Calu3 (cell line): Measurements from ENCODE around the gene EME1. TPM values are rescaled to one million over a fixed set of nuclear protein-coding genes. Genes with fewer than 3 reads are reported as not detected.

Experiments used
- BruUV-seq: library from RNA; stranded (reverse); fragments of 400-500 nt; replicated peaks from 2 replicates; lab custom pipeline; 2021; lab: Mats Ljungman, UMichigan
- CTCF ChIA-PET: fragments of 300-600 bp; sonication (Branson Sonifier 250); formaldehyde crosslinking; loops from one replicate; lab custom pipeline; 2022; ENCODE audit warnings: antibody characterized with exemption; lab: Charles Lee
- DNase-seq: peaks from one replicate; pipeline ENCODE4 v3.0.0; 2022
- H3K27ac Mint-ChIP-seq: one replicate; pipeline ENCODE4 v1.8.0; 2022; ENCODE audit warnings: mixed read lengths; ENCODE audit not compliant: unreplicated experiment
- H3K27me3 Mint-ChIP-seq: one replicate; pipeline ENCODE4 v1.8.0; 2022; ENCODE audit warnings: mixed read lengths; ENCODE audit not compliant: unreplicated experiment
- H3K36me3 Mint-ChIP-seq: one replicate; pipeline ENCODE4 v1.8.0; 2022; ENCODE audit warnings: mild to moderate bottlenecking, moderate library complexity, mixed read lengths; ENCODE audit not compliant: insufficient read depth, unreplicated experiment
- H3K4me1 Mint-ChIP-seq: one replicate; pipeline ENCODE4 v1.8.0; 2022; ENCODE audit warnings: mild to moderate bottlenecking, low read depth, mixed read lengths; ENCODE audit not compliant: unreplicated experiment
- H3K4me3 Mint-ChIP-seq: one replicate; pipeline ENCODE4 v1.8.0; 2022; ENCODE audit warnings: mild to moderate bottlenecking, low read depth, moderate library complexity, mixed read lengths; ENCODE audit not compliant: unreplicated experiment
- H3K9me3 Mint-ChIP-seq: one replicate; pipeline ENCODE4 v1.8.0; 2022; ENCODE audit warnings: low read depth, mixed read lengths; ENCODE audit not compliant: unreplicated experiment
- intact Hi-C: fragments of 100-400 bp; cut with micrococcal nuclease; formaldehyde crosslinking; loops from one replicate; pipeline ENCODE4 v1.10.0; 2022; ENCODE audit not compliant: unreplicated experiment
- total RNA-seq: library from RNA; stranded (reverse); gene quantifications from 2 replicates; pipeline ENCODE4 v1.2.3, GENCODE V29; 2022
- TF ChIP-seq, protein P1 (sequence below): fragments of 200-600 bp; IDR thresholded peaks from one replicate; pipeline ENCODE4 v1.8.0; 2022; ENCODE audit warnings: antibody characterized with exemption; ENCODE audit not compliant: unreplicated experiment

The EME1 gene
- total RNA-seq, 1 experiment from 2014 or later, result 33.5 TPM

DNA sequence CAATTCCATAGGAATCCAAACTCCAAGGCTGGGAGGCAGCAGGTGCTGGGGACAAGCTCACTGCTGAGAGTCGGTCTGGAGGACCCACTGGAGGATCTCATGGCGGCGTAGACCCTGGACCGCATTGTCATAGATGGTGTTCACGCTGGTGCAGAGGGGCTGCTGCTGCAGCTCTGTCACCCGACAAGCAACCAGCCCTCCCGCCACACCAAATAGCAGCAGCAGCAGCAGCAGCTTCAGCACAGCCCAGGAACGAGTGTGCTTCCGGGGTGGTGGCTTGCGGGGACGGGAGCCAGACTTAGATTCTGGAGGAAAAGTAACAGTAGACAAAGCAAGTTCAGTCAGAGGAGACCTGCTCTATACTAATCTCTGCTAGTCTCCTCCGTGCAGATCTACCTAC is 9.9 kb downstream of the EME1 start:
- no peak overlapping the region for H3K4me3 Mint-ChIP-seq
- H3K9me3 Mint-ChIP-seq, result no peaks in the 10 kb centered on the region
- DNase-seq, result no peak
- TF ChIP-seq, protein P1, sequence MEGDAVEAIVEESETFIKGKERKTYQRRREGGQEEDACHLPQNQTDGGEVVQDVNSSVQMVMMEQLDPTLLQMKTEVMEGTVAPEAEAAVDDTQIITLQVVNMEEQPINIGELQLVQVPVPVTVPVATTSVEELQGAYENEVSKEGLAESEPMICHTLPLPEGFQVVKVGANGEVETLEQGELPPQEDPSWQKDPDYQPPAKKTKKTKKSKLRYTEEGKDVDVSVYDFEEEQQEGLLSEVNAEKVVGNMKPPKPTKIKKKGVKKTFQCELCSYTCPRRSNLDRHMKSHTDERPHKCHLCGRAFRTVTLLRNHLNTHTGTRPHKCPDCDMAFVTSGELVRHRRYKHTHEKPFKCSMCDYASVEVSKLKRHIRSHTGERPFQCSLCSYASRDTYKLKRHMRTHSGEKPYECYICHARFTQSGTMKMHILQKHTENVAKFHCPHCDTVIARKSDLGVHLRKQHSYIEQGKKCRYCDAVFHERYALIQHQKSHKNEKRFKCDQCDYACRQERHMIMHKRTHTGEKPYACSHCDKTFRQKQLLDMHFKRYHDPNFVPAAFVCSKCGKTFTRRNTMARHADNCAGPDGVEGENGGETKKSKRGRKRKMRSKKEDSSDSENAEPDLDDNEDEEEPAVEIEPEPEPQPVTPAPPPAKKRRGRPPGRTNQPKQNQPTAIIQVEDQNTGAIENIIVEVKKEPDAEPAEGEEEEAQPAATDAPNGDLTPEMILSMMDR, result no peak
- H3K27ac Mint-ChIP-seq, result no peak overlapping the region
- H3K36me3 Mint-ChIP-seq, result peaks cover 86% of the 10 kb centered on the region
- no TSS peak for BruUV-seq
- no peaks in the 10 kb centered on the region for H3K27me3 Mint-ChIP-seq
- H3K4me1 Mint-ChIP-seq, result no peaks in the 10 kb centered on the region
- CTCF ChIA-PET, result interaction anchor here (0.6 to 0.7 kb wide), 2 partner anchors 309 to 539 kb away, joined by 3 to 6 read pairs; no protein-coding TSS in a partner anchor
- intact Hi-C loops, result no loop called here

DNA sequence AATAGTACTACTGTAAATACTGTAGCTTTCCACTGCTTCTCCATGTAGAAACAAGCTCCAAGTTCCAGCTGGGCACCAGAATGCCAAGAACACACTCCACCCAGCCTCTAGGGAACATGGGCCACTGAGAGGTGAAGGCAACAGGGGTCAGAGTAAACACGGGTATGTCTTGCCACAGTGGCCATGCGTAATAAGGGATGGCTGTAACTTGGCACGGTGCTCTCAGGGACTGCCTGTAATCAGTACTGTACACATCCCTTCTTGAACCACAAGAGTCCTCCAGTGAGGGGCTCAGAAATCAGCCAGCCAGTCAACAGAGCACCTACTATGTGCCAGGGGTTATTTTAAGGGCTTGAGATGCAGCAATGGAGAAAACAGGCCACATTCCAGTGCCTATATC is 13.5 kb downstream of the EME1 start:
- intact Hi-C loops, result no loop called here
- Mint-ChIP-seq H3K9me3 (no peaks in the 10 kb centered on the region), H3K36me3 (peaks cover 91% of the 10 kb centered on the region), H3K27me3 (no peaks in the 10 kb centered on the region), H3K27ac (no peak overlapping the region), H3K4me1 (no peaks in the 10 kb centered on the region), H3K4me3 (no peak overlapping the region)
- TF ChIP-seq, protein P1, result no peak
- BruUV-seq, result no TSS peak
- no peak for DNase-seq
- CTCF ChIA-PET, result no interaction called here

DNA sequence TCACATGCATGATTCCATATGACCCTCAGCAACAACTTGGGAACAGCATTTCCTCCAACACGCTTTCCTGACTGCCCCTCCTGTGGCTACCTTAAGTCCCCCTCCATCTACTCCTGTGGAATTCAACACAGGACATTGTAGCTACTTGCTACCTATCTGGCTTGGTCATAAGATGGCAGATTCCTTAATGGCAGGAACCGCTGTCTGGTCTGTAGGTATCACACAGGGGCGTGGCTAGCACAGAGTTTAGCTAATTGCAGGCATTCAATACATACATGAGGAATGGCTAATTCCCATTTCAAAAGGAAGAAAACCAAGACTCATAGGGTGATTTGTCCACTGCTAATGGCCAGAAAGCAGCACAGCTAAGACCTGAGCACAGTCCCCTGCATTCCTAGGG is 15.7 kb downstream of the EME1 start:
- Mint-ChIP-seq H3K27ac (no peak overlapping the region), H3K4me3 (no peak overlapping the region), H3K27me3 (no peaks in the 10 kb centered on the region), H3K9me3 (no peaks in the 10 kb centered on the region), H3K4me1 (peaks cover 12% of the 10 kb centered on the region), H3K36me3 (peaks cover 93% of the 10 kb centered on the region)
- DNase-seq, result no peak
- TF ChIP-seq, protein P1, result no peak
- no TSS peak for BruUV-seq
- CTCF ChIA-PET, result interaction anchor here (1.7 kb wide), 1 partner anchor 9 kb away, joined by 5 read pairs; the partner anchor contains the start of gene LRRC59
- intact Hi-C loops, result no loop called here

DNA sequence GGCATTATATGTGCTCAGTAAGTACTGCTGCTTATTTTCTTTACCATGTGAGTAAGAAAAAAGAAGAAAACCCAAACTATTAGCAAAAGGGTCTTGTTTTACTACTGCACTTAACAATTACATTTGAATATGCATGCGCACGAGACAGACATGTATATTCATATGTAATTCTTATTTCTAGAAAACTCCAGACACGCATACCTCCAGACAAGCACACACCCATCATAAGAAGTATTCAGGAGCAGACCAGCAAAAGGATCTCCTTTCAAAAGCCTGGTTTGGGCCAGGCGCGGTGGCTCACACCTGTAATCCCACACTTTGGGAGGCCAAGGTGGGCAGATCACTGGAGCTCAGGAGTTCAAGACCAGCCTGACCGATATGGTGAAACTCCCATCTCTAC is 16.5 kb downstream of the EME1 start:
- Mint-ChIP-seq H3K27me3 (no peaks in the 10 kb centered on the region), H3K36me3 (peaks cover 93% of the 10 kb centered on the region), H3K4me3 (no peak overlapping the region), H3K4me1 (peaks cover 20% of the 10 kb centered on the region), H3K27ac (no peak overlapping the region), H3K9me3 (no peaks in the 10 kb centered on the region)
- TF ChIP-seq, protein P1, result no peak
- no TSS peak for BruUV-seq
- CTCF ChIA-PET, result interaction anchor here (0.7 to 1.7 kb wide), 3 partner anchors 8 to 277 kb away, joined by 5 to 6 read pairs (median 5); partner anchors contain the start of gene LRRC59
- intact Hi-C loops, result no loop called here
- DNase-seq, result no peak
